ENCODE results near the gene PEBP1. TPM values are rescaled to one million over a fixed set of nuclear protein-coding genes. Genes with fewer than 3 reads are reported as not detected.

PEBP1 gene
- total RNA-seq, 1 experiment from 2014 or later: 368 TPM

GRCh38 chr12:118137148-118137678 is 1.3 kb downstream of the PEBP1 start:
- DNase-seq (no peak), ATAC-seq (no peak)
- H3K9me2 ChIP-seq (replicated peaks; ENCODE audit: low read length): no peaks in the 10 kb centered on the region
- H3K27me3 ChIP-seq (ENCODE audit: low read length): no peaks in the 10 kb centered on the region
- H3K79me2 ChIP-seq (ENCODE audit: low read length): peaks cover 46% of the 10 kb centered on the region
- CTCF ChIA-PET: no interaction called here
- TSS peak; percentile 71 for BruUV-seq (replicated peaks)
- POLR2A ChIA-PET (ENCODE audit: unreplicated experiment): interaction anchor here (0.6 kb wide), 1 partner anchor 78 kb away, joined by 3 read pairs; no protein-coding TSS in a partner anchor
- H3K4me3 ChIP-seq (ENCODE audit: low read length): peak overlapping the region; percentile 97
- H3K36me3 ChIP-seq (ENCODE audit: low read depth, low read length): peaks cover 22% of the 10 kb centered on the region
- peak overlapping the region; percentile 93 for H3K4me2 ChIP-seq (ENCODE audit: low read length)
- H3K27ac ChIP-seq (ENCODE audit: low read length): no peak overlapping the region
- H3K9ac ChIP-seq (ENCODE audit: low read length): peak overlapping the region; percentile 94
- peaks cover 19% of the 10 kb centered on the region for H3K4me1 ChIP-seq (ENCODE audit: insufficient read depth, low read length)
- 0 out of 2 replicates have a peak overlapping the region, but pooled peaks have one; percentile 99 for H2AFZ ChIP-seq (ENCODE audit: low read length)
- H3K9me3 ChIP-seq (ENCODE audit: low read length): no peaks in the 10 kb centered on the region
- TF ChIP-seq EZH2 (IDR thresholded peaks at IDR 0.05; ENCODE audit: low read length, unreplicated experiment) (no peak), CTCF (conservative IDR thresholded peaks at IDR 0.05; ENCODE audit: low read depth, low read length) (no peak), EZH2phosphoT487 (IDR thresholded peaks at IDR 0.05; ENCODE audit: borderline replicate concordance, low read length) (no peak)
- peaks cover 14% of the 10 kb centered on the region; the same call in 1 of the 2 replicates for H4K20me1 ChIP-seq (ENCODE audit: low read length)
- intact Hi-C loops (cut with micrococcal nuclease): loop anchor here (2.0 to 5.0 kb wide), 2 partner anchors 32 to 75 kb away; partner anchors contain the start of genes VSIG10 and WSB2
- no peaks in the 10 kb centered on the region for H3F3A ChIP-seq (ENCODE audit: low read length, unreplicated experiment)

GRCh38 chr12:118140825-118141224 is 4.9 kb downstream of the PEBP1 start:
- Histone ChIP-seq H2AFZ (ENCODE audit: low read length) (no peak overlapping the region), H3K4me2 (ENCODE audit: low read length) (no peak overlapping the region), H3F3A (ENCODE audit: low read length, unreplicated experiment) (no peaks in the 10 kb centered on the region), H3K79me2 (ENCODE audit: low read length) (peaks cover 29% of the 10 kb centered on the region), H3K9me2 (replicated peaks; ENCODE audit: low read length) (no peaks in the 10 kb centered on the region), H3K9ac (ENCODE audit: low read length) (no peak overlapping the region), H3K4me1 (ENCODE audit: insufficient read depth, low read length) (peaks cover 13% of the 10 kb centered on the region), H3K27ac (ENCODE audit: low read length) (no peak overlapping the region), H3K27me3 (ENCODE audit: low read length) (no peaks in the 10 kb centered on the region), H4K20me1 (ENCODE audit: low read length) (peaks cover 14% of the 10 kb centered on the region; the same call in 1 of the 2 replicates), H3K36me3 (ENCODE audit: low read depth, low read length) (peaks cover 42% of the 10 kb centered on the region), H3K9me3 (ENCODE audit: low read length) (no peaks in the 10 kb centered on the region), H3K4me3 (ENCODE audit: low read length) (no peak overlapping the region)
- intact Hi-C loops (cut with micrococcal nuclease): no loop called here
- no TSS peak for BruUV-seq (replicated peaks)
- TF ChIP-seq EZH2 (IDR thresholded peaks at IDR 0.05; ENCODE audit: low read length, unreplicated experiment): no peak
- no peak for TF ChIP-seq EZH2phosphoT487 (IDR thresholded peaks at IDR 0.05; ENCODE audit: borderline replicate concordance, low read length)
- no peak for TF ChIP-seq CTCF (conservative IDR thresholded peaks at IDR 0.05; ENCODE audit: low read depth, low read length)
- no peak for DNase-seq
- no peak for ATAC-seq
- ChIA-PET POLR2A (ENCODE audit: unreplicated experiment) (no interaction called here), CTCF (no interaction called here)

- intact Hi-C loops (cut with micrococcal nuclease): no loop called here
Measured at GRCh38 chr12:118144499-118144898, 8.6 kb downstream of the PEBP1 start.

More at GRCh38 chr12:118144499-118144898, 8.6 kb downstream of the PEBP1 start:
- Histone ChIP-seq H3K4me3 (ENCODE audit: low read length) (no peak overlapping the region), H3K79me2 (ENCODE audit: low read length) (no peaks in the 10 kb centered on the region), H3K4me2 (ENCODE audit: low read length) (no peak overlapping the region), H4K20me1 (ENCODE audit: low read length) (0 out of 2 replicates have a peak, but pooled peaks cover 5% of the 10 kb centered on the region), H3K9me3 (ENCODE audit: low read length) (no peaks in the 10 kb centered on the region), H3K4me1 (ENCODE audit: insufficient read depth, low read length) (no peaks in the 10 kb centered on the region), H3K27ac (ENCODE audit: low read length) (no peak overlapping the region), H3K9ac (ENCODE audit: low read length) (no peak overlapping the region), H3K36me3 (ENCODE audit: low read depth, low read length) (peaks cover 41% of the 10 kb centered on the region), H3K27me3 (ENCODE audit: low read length) (no peaks in the 10 kb centered on the region), H3K9me2 (replicated peaks; ENCODE audit: low read length) (no peaks in the 10 kb centered on the region), H2AFZ (ENCODE audit: low read length) (no peak overlapping the region), H3F3A (ENCODE audit: low read length, unreplicated experiment) (no peaks in the 10 kb centered on the region)
- no TSS peak for BruUV-seq (replicated peaks)
- TF ChIP-seq CTCF (conservative IDR thresholded peaks at IDR 0.05; ENCODE audit: low read depth, low read length) (no peak), EZH2 (IDR thresholded peaks at IDR 0.05; ENCODE audit: low read length, unreplicated experiment) (no peak), EZH2phosphoT487 (IDR thresholded peaks at IDR 0.05; ENCODE audit: borderline replicate concordance, low read length) (no peak)
- CTCF ChIA-PET: no interaction called here
- POLR2A ChIA-PET (ENCODE audit: unreplicated experiment): no interaction called here
- no peak for ATAC-seq
- DNase-seq: no peak

Data from PC-3 (cell line).